ACHN (cell line): ENCODE data around the gene PAN2.
A peak's percentile ranks its signal among the peaks of the same experiment; 100 is the strongest.
"Not testable (repeated sequence)": the region's sequence is repeated elsewhere in the genome, so short reads cannot be mapped to it uniquely, and the experiment has no call there.

ENCODE experiments used
- DNase-seq: peaks from one replicate; pipeline ENCODE4 v3.0.0-alpha.2; 2015
- in situ Hi-C: cut with HindIII; loops from 2 replicates; pipeline ENCODE4 v1.10.0; 2017; ENCODE audit warnings: low sequenced_read_pairs, low pct_ligation_motif_present, low pct_unique_long_range_greater_than_20kb

PAN2 gene

DNA sequence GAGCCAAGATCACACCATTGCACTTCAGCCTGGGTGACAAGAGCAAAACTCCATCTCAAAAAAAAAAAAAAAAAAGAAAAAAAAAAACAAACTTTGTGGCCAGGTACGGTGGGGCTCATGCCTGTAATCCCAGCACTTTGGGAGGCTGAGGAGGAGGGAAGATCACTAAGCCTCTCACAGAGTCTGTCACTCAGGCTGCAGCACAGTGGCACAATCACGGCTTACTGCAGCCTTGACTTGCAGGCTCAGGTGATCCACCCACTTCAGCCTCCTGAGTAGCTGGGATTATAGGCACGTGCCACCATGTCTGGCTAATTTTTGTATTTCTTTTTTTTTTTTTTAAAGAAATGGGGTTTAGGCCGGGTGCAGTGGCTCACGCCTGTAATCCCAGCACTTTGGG lies 49.5 kb downstream of the PAN2 start:
- in situ Hi-C loops, DNase-seq: not testable (repeated sequence)

DNA sequence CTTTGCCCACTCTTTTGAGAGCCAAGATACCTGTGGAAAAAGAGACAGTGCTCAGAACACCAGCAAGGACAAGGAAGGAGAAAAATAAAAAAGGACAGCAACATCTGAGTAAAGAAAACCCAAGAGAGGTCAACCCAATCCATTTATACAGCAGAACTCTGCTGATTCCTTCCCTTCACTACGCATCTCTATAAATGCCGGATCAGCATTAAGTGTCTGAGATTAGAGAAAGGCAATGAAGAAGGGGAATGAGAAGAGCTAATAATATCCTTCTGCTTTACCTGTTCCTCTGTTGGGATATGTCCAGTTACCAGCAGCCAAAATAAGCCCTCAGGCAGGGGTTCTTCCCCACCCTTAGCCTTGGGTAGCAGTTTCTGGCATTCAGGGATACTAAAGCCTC lies 51.2 kb downstream of the PAN2 start:
- in situ Hi-C loops, result no loop called here

DNA sequence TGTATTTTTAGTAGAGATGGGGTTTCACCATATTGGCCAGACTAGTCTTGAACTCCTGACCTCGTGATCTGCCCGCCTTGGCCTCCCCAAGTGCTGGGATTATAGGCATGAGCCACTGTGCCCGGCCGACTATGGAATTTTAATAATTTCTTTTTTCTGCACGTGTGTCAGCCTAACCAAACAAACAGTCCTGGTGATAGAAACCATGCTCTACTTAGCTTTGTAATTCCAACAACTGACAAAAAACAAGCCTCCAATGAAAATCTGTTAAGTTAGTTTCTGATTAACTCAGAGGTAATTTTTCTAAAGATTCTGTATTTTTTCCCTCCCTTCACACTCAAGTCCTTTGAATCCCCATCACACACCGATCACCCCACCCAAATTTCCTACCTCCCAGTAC lies 51.8 kb downstream of the PAN2 start:
- no peak for DNase-seq
- in situ Hi-C loops, result no loop called here

More for the DNA sequence above, 51.2 kb downstream of the PAN2 start:
- DNase-seq, result no peak

DNA sequence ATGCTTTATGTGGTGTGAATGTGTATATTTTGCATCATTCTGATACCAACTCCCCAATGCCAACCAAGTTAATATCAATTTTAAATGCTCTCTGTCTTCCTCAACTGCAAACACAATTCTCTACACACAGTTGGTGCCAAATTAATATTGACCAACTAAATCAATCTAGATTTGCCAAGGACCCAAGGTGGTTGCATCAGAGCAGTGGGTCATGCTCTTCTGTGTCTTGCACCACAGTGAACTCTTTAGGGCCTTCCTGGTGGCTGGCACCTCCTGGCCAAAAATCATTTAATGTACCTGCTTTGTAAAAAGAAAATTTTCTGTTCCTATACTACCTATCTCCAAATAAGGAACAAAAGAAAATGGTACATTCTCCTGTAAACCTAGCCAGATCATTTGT lies 53.0 kb downstream of the PAN2 start:
- in situ Hi-C loops, result no loop called here
- DNase-seq, result no peak

DNA sequence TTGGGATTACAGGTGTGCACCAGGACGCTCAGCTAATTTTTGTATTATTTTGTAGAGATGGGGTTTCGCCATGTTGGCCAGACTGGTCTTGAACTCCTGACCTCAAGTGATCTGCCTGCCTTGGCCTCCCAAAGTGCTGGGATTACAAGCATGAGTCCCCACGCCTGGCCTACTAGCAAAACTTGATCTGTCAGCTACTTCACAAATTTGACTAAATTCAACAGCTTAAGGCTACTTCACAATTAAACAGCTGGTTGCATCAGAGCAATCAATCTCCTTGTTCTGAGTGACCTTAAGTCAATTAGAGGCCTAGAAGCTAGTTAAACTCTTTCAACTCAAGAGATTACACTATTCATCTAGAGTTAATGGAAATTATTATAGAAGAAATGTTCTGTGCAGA lies 54.9 kb downstream of the PAN2 start:
- in situ Hi-C loops, result no loop called here

DNA sequence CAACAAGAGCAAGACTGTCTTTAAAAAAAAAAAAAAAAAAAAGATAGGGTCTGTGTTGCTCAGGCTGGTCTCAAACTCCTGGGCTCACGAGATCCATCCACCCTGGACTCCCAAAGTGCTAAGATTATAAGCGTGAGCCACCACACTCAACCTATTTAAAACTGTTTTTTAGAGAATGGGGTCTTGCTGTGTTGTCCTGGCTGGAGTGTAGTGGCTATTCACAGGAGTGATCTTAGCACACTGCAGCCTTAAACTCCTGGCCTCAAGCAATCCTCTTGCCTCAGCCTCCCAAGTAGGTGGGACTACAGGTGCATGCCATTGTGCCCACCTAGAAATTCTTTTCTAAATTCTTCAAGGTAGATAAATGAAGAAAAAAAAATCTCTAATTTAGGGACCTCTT lies 59.5 kb downstream of the PAN2 start:
- DNase-seq, result no peak
- in situ Hi-C loops, result no loop called here

More for the DNA sequence above, 54.9 kb downstream of the PAN2 start:
- DNase-seq, result no peak

DNA sequence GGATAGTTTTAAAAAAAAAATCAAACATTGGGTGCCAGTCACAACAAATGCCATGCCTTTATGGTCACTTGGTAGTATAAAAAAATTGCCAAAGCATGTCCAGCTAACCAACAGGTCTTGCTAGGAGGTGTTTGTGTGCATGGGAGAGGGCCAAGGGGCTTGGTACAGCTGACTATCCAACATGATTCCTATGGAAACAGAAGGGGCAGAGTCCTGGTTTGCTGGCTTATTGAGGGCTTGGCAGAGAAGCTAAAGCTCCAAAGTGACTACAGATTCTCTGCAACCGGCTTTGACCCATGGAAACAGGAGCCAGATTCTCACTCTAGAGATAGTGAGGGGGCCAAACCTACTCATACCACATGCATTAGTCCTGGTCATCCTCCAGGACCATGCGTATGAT lies 61.3 kb downstream of the PAN2 start:
- in situ Hi-C loops, DNase-seq: not testable (repeated sequence)

DNA sequence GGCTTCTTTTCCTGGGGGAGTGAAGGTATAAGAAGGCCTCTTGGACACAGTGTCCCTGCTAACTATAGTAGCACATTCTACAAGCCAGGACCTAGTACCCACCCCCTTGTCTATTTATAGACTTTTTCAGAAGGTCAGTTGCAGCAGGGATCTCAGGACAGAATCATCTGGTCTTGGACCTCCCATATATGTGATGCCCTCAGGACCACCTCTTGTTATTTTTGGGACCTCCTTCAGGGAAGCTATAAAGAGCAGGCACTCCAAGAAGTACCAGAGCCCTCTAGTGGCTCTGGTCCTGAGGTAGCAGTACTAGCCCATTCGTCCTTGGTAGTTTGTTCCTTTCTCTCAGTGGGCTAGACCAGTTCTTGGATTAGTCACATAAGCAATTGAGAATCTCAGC lies 62.8 kb downstream of the PAN2 start:
- in situ Hi-C loops, result no loop called here
- DNase-seq, result peak; percentile 48

DNA sequence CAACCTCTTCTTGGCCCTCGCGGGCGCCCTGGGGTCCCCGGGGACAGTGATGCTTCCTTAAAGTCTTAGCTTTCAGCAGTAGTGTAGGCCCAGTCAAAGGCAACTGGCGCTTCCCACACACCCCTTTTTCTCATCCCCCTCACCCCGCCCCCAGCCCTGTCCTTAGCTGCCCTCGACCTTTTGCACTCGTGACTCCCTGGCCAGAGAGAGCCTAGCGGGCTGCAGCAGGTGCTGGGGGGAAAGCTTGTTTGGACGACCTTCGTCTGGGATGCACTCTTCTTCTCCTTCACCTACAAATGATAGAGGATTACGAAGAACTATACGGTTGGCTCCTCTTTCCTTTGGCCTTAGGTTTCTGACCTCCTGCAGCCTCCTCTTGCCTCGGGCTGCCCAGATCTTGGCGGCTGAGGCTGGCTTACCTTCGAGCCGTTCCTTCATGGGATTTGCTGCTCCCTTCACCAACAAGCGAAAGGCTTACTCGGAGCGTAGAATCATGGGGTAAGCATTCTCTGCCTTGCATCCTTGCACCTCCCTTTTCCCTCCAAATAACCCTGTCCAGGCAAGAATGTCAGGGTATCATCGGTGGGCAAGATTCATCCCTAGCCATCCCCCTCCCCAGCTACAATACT lies 66.2 kb downstream of the PAN2 start:
- DNase-seq, result no peak
- in situ Hi-C loops, result no loop called here

DNA sequence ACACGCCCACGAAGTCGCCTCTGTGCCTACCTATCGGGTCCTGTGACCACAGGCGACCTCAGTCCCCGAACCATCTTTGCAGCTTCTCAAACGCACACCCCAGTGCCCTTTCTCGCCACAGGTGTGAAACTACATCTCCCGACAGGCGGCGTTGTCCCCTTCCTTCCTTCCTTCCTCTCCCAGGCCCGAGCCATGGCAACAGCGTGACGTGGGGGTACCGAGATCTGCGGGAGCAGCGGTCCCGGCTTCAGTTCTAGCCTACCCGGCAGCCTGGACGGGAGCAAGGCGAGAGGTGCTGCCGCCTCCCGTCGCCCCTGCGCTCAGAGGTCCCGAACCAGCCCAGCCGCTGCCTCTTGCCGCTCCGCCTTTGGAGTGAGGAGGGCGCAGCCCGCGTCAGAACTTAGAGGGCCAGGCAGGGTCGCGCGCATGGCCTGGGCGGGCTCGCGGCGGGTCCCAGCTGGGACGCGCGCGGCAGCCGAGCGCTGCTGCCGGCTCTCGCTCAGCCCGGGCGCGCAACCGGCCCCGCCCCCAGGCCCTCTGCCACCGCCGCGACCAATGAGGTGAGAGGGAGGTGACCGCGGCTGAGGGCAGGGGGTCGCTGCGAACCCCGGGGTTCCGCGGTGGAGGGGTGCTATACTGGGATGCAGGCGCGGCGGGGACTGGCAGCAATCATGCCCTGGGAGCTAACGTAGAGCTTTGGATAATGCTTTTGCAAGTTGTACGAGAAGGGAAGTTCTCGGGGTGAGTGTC lies 66.9 kb downstream of the PAN2 start, which contains the start of gene COQ10A:
Gene COQ10A (plus strand): TSS at position 250 of the 750 bp plus-strand sequence. CDS start 177 bp downstream, at position 427.
- in situ Hi-C loops, result no loop called here
- DNase-seq, result peak; percentile 97
